GM12892 (cell line): ENCODE data around the gene EPS8L3.

ENCODE experiments used
- DNase-seq: peaks from one replicate; pipeline ENCODE4 v3.0.0; 2011; ENCODE audit not compliant: insufficient read length
- FAIRE-seq: peaks from 2 replicates; lab custom pipeline; 2011; peaks lifted over from hg19 to GRCh38; lab: Jason Lieb, UNC
- POLR2A ChIP-seq: IDR thresholded peaks from 2 replicates; pipeline ENCODE4 v1.6.1; 2011; ENCODE audit warnings: low read depth, low read length, control low read depth
- POLR2AphosphoS5 ChIP-seq: IDR thresholded peaks from 2 replicates; pipeline ENCODE4 v1.6.1; 2011; ENCODE audit warnings: low read depth, low read length, control low read depth
- TAF1 ChIP-seq: IDR thresholded peaks from 2 replicates; pipeline ENCODE4 v1.6.1; 2011; ENCODE audit warnings: low read depth, mild to moderate bottlenecking, control low read depth, low read length, borderline replicate concordance

Gene EPS8L3

GRCh38 chr1:109776206-109776835 is 12.6 kb upstream of the EPS8L3 start:
- DNase-seq (no peak), FAIRE-seq (no peak)
- TF ChIP-seq POLR2AphosphoS5 (no peak), POLR2A (no peak), TAF1 (no peak)

GRCh38 chr1:109775398-109775797 is 11.7 kb upstream of the EPS8L3 start:
- DNase-seq: no peak
- TF ChIP-seq POLR2A (no peak), POLR2AphosphoS5 (no peak), TAF1 (no peak)
- FAIRE-seq: no peak

GRCh38 chr1:109773900-109774485 is 10.3 kb upstream of the EPS8L3 start:
- no peak for DNase-seq
- no peak for FAIRE-seq
- TF ChIP-seq TAF1: no peak
- TF ChIP-seq POLR2AphosphoS5: no peak
- TF ChIP-seq POLR2A: no peak

- peak; percentile 63 for DNase-seq
- no peak for TF ChIP-seq TAF1
- TF ChIP-seq POLR2A: no peak
- TF ChIP-seq POLR2AphosphoS5: no peak
- FAIRE-seq: peak; percentile 30
Measured at GRCh38 chr1:109773203-109773899, 9.6 kb upstream of the EPS8L3 start.

- no peak for FAIRE-seq
- TF ChIP-seq POLR2AphosphoS5: no peak
- DNase-seq: no peak
Measured at GRCh38 chr1:109772658-109773202, 9.0 kb upstream of the EPS8L3 start.

- DNase-seq (no peak), FAIRE-seq (no peak)
- TF ChIP-seq POLR2A (no peak), POLR2AphosphoS5 (no peak), TAF1 (no peak)
Measured at GRCh38 chr1:109771712-109772657, 8.3 kb upstream of the EPS8L3 start.

- no peak for TF ChIP-seq TAF1
- FAIRE-seq (no peak), DNase-seq (no peak)
Measured at GRCh38 chr1:109770331-109771095, 6.8 kb upstream of the EPS8L3 start.

- FAIRE-seq (no peak), DNase-seq (no peak)
- TF ChIP-seq POLR2AphosphoS5 (no peak), POLR2A (no peak), TAF1 (no peak)
Measured at GRCh38 chr1:109769330-109770078, 5.8 kb upstream of the EPS8L3 start.

GRCh38 chr1:109768820-109769219 is 5.1 kb upstream of the EPS8L3 start:
- no peak for DNase-seq
- no peak for FAIRE-seq
- TF ChIP-seq POLR2A: no peak
- no peak for TF ChIP-seq TAF1

- DNase-seq (no peak), FAIRE-seq (no peak)
- no peak for TF ChIP-seq POLR2A
- TF ChIP-seq TAF1: no peak
- no peak for TF ChIP-seq POLR2AphosphoS5
Measured at GRCh38 chr1:109768335-109768650, 4.6 kb upstream of the EPS8L3 start.
